GM21786 (cell line): ENCODE data around the gene PTPRN2.

Source experiments
- ATAC-seq: cut with Tn5 transposase; IDR thresholded peaks from one replicate; pipeline ENCODE4 v1.9.1; 2021; ENCODE audit not compliant: unreplicated experiment

PTPRN2 gene

GRCh38 chr7:157977306-157977705 lies 610.3 kb downstream of the PTPRN2 start:
- ATAC-seq, result no peak

- ATAC-seq, result no peak
Observed at GRCh38 chr7:157976406-157976805, 611.2 kb downstream of the PTPRN2 start.

- ATAC-seq, result no peak
Observed at GRCh38 chr7:157975401-157976372, 611.9 kb downstream of the PTPRN2 start.

- no peak for ATAC-seq
Observed at GRCh38 chr7:157974678-157975230, 612.9 kb downstream of the PTPRN2 start.

GRCh38 chr7:157973971-157974677 lies 613.5 kb downstream of the PTPRN2 start:
- no peak for ATAC-seq

GRCh38 chr7:157972914-157973313 lies 614.7 kb downstream of the PTPRN2 start:
- no peak for ATAC-seq

GRCh38 chr7:157971501-157971900 lies 616.1 kb downstream of the PTPRN2 start:
- ATAC-seq, result no peak

GRCh38 chr7:157970744-157971143 lies 616.9 kb downstream of the PTPRN2 start:
- ATAC-seq, result no peak

GRCh38 chr7:157969995-157970394 lies 617.6 kb downstream of the PTPRN2 start:
- ATAC-seq, result no peak

- no peak for ATAC-seq
Observed at GRCh38 chr7:157966490-157966889, 621.1 kb downstream of the PTPRN2 start.

GRCh38 chr7:157964521-157964920 lies 623.1 kb downstream of the PTPRN2 start:
- no peak for ATAC-seq

DNA sequence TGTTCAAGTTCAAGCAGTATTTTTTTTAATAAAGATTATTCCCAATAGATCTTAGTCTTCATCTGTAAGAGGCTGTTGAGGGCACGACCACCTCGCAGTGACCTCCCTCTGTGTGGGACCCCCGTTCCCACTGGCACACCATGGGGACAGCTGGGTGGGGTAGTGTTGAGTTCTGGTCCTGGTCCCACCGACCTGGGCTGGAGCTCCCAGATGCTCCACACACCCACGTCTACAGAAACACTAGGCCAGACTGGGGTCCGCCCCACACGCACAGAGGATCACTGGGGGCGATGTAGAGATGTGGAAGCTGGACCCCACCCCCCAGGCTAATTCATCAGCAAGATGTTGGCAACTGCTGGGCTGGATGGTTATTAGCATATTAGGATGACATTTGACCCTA lies 623.6 kb downstream of the PTPRN2 start:
- ATAC-seq, result no peak

GRCh38 chr7:157963526-157963925 lies 624.1 kb downstream of the PTPRN2 start:
- ATAC-seq, result no peak

- ATAC-seq, result no peak
Observed at GRCh38 chr7:157962458-157963306, 624.9 kb downstream of the PTPRN2 start.

GRCh38 chr7:157961731-157962457 lies 625.7 kb downstream of the PTPRN2 start:
- no peak for ATAC-seq

GRCh38 chr7:157955348-157955999 lies 632.1 kb downstream of the PTPRN2 start:
- ATAC-seq, result no peak

GRCh38 chr7:157954901-157955300 lies 632.7 kb downstream of the PTPRN2 start:
- ATAC-seq, result no peak

DNA sequence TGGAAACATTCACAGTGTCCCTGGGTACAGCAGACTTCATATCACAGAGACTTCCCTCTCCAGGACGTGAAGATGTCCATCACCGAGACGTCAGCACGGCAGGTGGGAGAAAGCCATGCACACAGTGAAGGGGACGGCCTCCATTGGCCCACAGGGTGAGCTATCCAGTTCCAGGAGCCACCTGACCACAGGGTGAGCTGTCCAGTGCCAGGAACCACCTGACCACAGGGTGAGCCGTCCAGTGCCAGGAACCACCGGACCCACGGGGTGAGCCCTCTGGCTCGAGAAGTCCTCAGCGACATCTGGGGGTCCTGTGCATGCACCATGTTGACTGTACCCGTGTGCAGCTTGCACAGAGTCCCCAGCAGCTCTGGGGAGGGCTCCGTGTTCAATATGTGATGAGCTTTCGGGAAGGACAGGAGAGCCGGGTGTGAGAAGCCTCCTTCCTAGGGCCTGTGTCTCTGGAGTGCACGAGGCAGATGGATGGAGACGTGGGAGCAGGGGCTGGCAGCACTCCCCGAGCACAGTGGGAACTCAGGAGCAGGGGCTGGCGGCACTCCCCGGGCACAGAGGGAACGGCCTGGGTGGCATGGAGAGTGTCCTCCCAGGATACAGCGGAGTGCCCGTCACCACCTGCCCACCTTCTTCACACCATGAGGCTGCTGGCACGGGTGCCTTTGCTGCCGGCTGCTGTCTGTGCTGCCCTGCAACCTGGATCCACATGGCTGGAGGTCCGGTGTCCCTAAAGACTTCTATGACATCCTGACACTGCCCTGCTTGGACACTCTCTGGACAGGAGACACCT lies 634.6 kb downstream of the PTPRN2 start:
- no peak for ATAC-seq
